Measurements from ENCODE around the gene HTR3D.
"Not testable (repeated sequence)": the region's sequence is repeated elsewhere in the genome, so short reads cannot be mapped to it uniquely, and the experiment has no call there.

Gene HTR3D

DNA sequence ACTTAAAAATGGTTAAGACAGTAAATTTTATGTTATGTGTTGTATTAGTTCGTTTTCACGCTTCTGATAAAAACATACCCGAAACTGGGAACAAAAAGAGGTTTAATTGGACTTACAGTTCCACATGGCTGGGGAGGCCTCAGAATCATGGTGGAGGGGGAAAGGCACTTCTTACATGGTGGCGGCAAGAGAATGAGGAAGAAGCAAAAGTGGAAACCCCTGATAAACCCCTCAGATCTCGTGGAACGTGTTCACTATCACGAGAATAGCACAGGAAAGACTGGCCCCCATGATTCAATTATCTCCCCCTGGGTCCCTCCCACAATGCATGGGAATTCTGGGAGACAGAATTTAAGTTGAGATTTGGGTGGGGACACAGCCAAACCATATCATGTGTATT, 39.6 kb downstream of the HTR3D start:
- CTCF ChIA-PET: interaction anchor here (0.7 kb wide), 1 partner anchor 185 kb away, joined by 3 read pairs; no protein-coding TSS in a partner anchor
- H3K4me1 ChIP-seq (ENCODE audit: control insufficient read depth, insufficient read depth, low read length); H3K4me3 ChIP-seq (ENCODE audit: low read depth, low read length); POLR2A ChIA-PET; H3K9me3 ChIP-seq (ENCODE audit: control insufficient read depth, insufficient read depth, low read depth, low read length); H3K27ac ChIP-seq (ENCODE audit: extremely low read depth, low read depth, low read length); H3K36me3 ChIP-seq (ENCODE audit: control insufficient read depth in 2 of 2, insufficient read depth in 1 of 2, low read length in 2 of 2): not testable (repeated sequence)
- TF ChIP-seq, protein P1, sequence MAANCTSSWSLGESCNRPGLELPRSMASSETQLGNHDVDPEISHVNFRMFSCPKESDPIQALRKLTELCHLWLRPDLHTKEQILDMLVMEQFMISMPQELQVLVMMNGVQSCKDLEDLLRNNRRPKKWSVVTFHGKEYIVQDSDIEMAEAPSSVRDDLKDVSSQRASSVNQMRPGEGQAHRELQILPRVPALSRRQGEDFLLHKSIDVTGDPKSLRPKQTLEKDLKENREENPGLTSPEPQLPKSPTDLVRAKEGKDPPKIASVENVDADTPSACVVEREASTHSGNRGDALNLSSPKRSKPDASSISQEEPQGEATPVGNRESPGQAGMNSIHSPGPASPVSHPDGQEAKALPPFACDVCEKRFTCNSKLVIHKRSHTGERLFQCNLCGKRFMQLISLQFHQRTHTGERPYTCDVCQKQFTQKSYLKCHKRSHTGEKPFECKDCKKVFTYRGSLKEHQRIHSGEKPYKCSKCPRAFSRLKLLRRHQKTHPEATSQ (tag by site-specific recombination; IDR thresholded peaks at IDR 0.05): 0 out of 2 replicates have a peak, but pooled peaks have one; percentile 29
- TF ChIP-seq SETDB1 (IDR thresholded peaks at IDR 0.05; ENCODE audit: insufficient read length, low read length): peak; percentile 55

DNA sequence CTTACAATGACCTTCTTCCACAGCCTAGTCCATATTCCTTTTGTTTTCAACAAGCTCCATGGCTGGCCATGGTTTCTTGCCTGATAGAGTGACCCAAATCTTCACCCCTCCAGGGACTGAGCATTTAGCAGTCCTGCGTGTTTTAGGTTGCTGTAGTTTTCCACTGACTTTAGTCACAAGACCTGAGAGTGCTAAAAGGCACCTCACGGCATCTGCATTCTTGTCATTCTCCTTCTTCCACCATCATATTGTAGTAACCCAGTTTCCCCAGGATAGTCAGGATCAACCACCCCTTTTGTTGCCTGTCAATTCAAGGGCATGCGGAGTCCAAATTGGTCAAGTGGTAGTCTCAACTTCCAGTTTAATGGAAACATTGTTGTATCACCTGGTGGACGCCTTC, 42.1 kb downstream of the HTR3D start:
- no peaks in the 10 kb centered on the region for H3K9me3 ChIP-seq (ENCODE audit: control insufficient read depth, insufficient read depth, low read depth, low read length)
- CTCF ChIA-PET: no interaction called here
- H3K36me3 ChIP-seq (ENCODE audit: control insufficient read depth in 2 of 2, insufficient read depth in 1 of 2, low read length in 2 of 2): no peaks in the 10 kb centered on the region
- TF ChIP-seq, protein P2, sequence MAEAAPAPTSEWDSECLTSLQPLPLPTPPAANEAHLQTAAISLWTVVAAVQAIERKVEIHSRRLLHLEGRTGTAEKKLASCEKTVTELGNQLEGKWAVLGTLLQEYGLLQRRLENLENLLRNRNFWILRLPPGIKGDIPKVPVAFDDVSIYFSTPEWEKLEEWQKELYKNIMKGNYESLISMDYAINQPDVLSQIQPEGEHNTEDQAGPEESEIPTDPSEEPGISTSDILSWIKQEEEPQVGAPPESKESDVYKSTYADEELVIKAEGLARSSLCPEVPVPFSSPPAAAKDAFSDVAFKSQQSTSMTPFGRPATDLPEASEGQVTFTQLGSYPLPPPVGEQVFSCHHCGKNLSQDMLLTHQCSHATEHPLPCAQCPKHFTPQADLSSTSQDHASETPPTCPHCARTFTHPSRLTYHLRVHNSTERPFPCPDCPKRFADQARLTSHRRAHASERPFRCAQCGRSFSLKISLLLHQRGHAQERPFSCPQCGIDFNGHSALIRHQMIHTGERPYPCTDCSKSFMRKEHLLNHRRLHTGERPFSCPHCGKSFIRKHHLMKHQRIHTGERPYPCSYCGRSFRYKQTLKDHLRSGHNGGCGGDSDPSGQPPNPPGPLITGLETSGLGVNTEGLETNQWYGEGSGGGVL (tag by site-specific recombination; IDR thresholded peaks at IDR 0.05): no peak
- H3K27ac ChIP-seq (ENCODE audit: extremely low read depth, low read depth, low read length): no peak overlapping the region
- H3K4me1 ChIP-seq (ENCODE audit: control insufficient read depth, insufficient read depth, low read length): no peaks in the 10 kb centered on the region
- H3K4me3 ChIP-seq (ENCODE audit: low read depth, low read length): no peak overlapping the region
- POLR2A ChIA-PET: no interaction called here

DNA sequence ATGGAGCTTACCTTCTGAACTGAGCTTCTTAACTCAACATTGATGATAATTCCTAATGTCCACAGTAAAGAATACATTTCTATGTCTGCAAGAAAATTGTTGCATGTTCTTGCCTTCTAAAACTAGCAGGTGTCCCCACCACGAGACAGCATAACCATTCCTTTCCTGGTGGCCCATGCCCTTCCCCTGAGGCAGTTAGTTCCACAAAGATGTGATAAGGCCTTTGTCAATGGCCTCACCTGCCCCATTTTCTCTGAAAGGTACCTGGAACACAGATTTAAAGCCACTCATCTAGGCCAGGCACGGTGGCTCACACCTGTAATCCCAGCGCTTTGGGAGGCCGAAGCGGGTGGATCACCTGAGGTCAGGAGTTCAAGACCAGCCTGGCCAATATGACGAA, 44.4 kb downstream of the HTR3D start:
- Histone ChIP-seq H3K4me1 (ENCODE audit: control insufficient read depth, insufficient read depth, low read length) (no peaks in the 10 kb centered on the region), H3K9me3 (ENCODE audit: control insufficient read depth, insufficient read depth, low read depth, low read length) (no peaks in the 10 kb centered on the region), H3K36me3 (ENCODE audit: control insufficient read depth in 2 of 2, insufficient read depth in 1 of 2, low read length in 2 of 2) (no peaks in the 10 kb centered on the region), H3K27ac (ENCODE audit: extremely low read depth, low read depth, low read length) (no peak overlapping the region), H3K4me3 (ENCODE audit: low read depth, low read length) (no peak overlapping the region)
- ChIA-PET POLR2A (no interaction called here), CTCF (no interaction called here)
- TF ChIP-seq ZNF596 (tag by site-specific recombination; IDR thresholded peaks at IDR 0.05) (no peak), KLF8 (tag by site-specific recombination; IDR thresholded peaks at IDR 0.05) (no peak), SALL2 (tag by site-specific recombination; IDR thresholded peaks at IDR 0.05; ENCODE audit: borderline replicate concordance) (no peak), ZNF837 (tag by site-specific recombination; IDR thresholded peaks at IDR 0.05) (no peak), ZNF530 (tag by site-specific recombination; IDR thresholded peaks at IDR 0.05; ENCODE audit: low read depth) (no peak)
- TF ChIP-seq, protein P3, sequence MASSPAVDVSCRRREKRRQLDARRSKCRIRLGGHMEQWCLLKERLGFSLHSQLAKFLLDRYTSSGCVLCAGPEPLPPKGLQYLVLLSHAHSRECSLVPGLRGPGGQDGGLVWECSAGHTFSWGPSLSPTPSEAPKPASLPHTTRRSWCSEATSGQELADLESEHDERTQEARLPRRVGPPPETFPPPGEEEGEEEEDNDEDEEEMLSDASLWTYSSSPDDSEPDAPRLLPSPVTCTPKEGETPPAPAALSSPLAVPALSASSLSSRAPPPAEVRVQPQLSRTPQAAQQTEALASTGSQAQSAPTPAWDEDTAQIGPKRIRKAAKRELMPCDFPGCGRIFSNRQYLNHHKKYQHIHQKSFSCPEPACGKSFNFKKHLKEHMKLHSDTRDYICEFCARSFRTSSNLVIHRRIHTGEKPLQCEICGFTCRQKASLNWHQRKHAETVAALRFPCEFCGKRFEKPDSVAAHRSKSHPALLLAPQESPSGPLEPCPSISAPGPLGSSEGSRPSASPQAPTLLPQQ (tag by site-specific recombination; IDR thresholded peaks at IDR 0.05): no peak

DNA sequence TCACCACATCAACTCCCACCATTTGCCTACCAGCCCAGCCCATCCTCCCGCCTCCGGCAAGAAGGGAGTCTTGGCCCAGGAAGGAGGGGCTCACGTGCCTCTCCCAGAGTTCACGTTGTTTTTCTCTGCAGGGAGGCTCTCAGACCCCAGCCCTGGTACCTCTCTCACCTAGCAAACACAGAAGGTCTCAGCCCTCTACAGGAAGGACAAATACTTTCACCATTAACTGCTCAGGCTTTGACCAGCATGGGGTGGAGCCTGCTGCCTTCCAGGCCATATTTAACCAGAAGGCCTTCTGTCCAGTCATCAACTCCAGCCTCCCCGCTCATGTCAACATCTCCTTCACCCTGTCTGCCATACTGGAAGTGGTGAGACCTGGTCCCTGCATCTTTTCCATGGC, 46.3 kb downstream of the HTR3D start:
- Histone ChIP-seq H3K36me3 (ENCODE audit: control insufficient read depth in 2 of 2, insufficient read depth in 1 of 2, low read length in 2 of 2) (no peaks in the 10 kb centered on the region), H3K4me3 (ENCODE audit: low read depth, low read length) (no peak overlapping the region), H3K4me1 (ENCODE audit: control insufficient read depth, insufficient read depth, low read length) (no peaks in the 10 kb centered on the region), H3K27ac (ENCODE audit: extremely low read depth, low read depth, low read length) (no peak overlapping the region), H3K9me3 (ENCODE audit: control insufficient read depth, insufficient read depth, low read depth, low read length) (no peaks in the 10 kb centered on the region)
- ChIA-PET POLR2A (no interaction called here), CTCF (no interaction called here)
- no peak for TF ChIP-seq ZNF776 (tag by site-specific recombination; IDR thresholded peaks at IDR 0.05; ENCODE audit: borderline replicate concordance)

DNA sequence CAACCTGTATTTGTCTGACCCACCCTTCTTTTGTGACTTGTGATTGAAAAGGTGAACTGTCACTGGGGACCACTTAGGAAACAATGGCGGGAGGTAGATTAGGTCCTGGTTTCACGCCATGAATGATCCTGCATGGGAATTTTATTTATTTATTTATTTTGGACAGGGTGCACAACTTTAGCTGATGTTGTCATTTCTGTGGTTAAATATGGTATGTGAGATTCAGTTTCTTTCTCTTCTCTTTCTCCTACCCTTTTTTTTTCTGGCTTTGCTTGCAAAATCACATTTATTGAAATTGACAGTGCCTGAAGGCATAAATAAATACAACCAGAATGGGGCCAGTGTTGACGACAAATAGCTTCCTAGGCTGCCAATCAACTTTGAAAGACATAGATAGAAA, 47.3 kb downstream of the HTR3D start:
- Histone ChIP-seq H3K4me3 (ENCODE audit: low read depth, low read length) (no peak overlapping the region), H3K27ac (ENCODE audit: extremely low read depth, low read depth, low read length) (no peak overlapping the region), H3K36me3 (ENCODE audit: control insufficient read depth in 2 of 2, insufficient read depth in 1 of 2, low read length in 2 of 2) (no peaks in the 10 kb centered on the region), H3K9me3 (ENCODE audit: control insufficient read depth, insufficient read depth, low read depth, low read length) (no peaks in the 10 kb centered on the region), H3K4me1 (ENCODE audit: control insufficient read depth, insufficient read depth, low read length) (no peaks in the 10 kb centered on the region)
- ChIA-PET CTCF (interaction anchor here (0.6 to 0.7 kb wide), 2 partner anchors 11 to 482 kb away, joined by 3 read pairs; no protein-coding TSS in a partner anchor), POLR2A (no interaction called here)
- TF ChIP-seq ZNF140 (tag by site-specific recombination; IDR thresholded peaks at IDR 0.05) (no peak), ZNF664 (tag by site-specific recombination; IDR thresholded peaks at IDR 0.05) (no peak)
- TF ChIP-seq, protein P4, sequence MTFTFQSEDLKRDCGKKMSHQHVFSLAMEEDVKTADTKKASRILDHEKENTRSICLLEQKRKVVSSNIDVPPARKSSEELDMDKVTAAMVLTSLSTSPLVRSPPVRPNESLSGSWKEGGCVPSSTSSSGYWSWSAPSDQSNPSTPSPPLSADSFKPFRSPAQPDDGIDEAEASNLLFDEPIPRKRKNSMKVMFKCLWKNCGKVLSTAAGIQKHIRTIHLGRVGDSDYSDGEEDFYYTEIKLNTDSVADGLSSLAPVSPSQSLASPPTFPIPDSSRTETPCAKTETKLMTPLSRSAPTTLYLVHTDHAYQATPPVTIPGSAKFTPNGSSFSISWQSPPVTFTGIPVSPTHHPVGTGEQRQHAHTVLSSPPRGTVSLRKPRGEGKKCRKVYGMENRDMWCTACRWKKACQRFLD (tag by site-specific recombination; IDR thresholded peaks at IDR 0.05): no peak
- TF ChIP-seq, protein P5, sequence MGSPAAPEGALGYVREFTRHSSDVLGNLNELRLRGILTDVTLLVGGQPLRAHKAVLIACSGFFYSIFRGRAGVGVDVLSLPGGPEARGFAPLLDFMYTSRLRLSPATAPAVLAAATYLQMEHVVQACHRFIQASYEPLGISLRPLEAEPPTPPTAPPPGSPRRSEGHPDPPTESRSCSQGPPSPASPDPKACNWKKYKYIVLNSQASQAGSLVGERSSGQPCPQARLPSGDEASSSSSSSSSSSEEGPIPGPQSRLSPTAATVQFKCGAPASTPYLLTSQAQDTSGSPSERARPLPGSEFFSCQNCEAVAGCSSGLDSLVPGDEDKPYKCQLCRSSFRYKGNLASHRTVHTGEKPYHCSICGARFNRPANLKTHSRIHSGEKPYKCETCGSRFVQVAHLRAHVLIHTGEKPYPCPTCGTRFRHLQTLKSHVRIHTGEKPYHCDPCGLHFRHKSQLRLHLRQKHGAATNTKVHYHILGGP (tag by site-specific recombination; IDR thresholded peaks at IDR 0.05): no peak

All from HEK293 (cell line).